ENCODE data around the gene RBMS3.

Gene RBMS3

GRCh38 chr3:29868543-29869101 lies 587.8 kb downstream of the RBMS3 start:
- no peak for TF ChIP-seq CTCF (IDR thresholded peaks at IDR 0.05; ENCODE audit: insufficient read depth, low read length, poor library complexity, severe bottlenecking)
- no peak for DNase-seq (ENCODE audit: extremely low read depth, insufficient read length)
- no peaks in the 10 kb centered on the region for H3K36me3 ChIP-seq (ENCODE audit: control insufficient read depth, insufficient read depth, low read length)
- no peak overlapping the region for H3K4me3 ChIP-seq (replicated peaks; ENCODE audit: low read depth, low read length)
- H3K27me3 ChIP-seq (replicated peaks; ENCODE audit: control insufficient read depth, insufficient read depth, low read length) = no peaks in the 10 kb centered on the region

DNA sequence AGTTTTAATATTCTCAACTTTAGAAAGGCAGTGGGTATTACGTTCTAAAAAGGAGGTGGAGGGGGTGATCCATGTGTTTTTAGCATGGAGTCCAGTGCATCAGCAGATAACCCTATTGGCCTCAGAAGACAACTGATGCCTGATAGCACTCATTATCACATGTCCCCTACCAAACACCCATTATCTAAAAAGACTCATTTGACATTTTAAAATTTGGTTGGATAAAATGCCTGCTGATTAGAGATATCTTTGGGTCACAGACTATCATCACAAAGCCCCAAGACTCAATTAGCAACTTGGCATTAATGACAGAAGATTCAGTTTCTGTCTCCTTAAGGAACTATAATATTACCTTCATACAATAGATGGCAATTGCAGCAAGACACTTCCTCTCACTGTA lies 589.3 kb downstream of the RBMS3 start:
- no peak for DNase-seq (ENCODE audit: extremely low read depth, insufficient read length)
- Histone ChIP-seq H3K4me3 (replicated peaks; ENCODE audit: low read depth, low read length) (no peak overlapping the region), H3K36me3 (ENCODE audit: control insufficient read depth, insufficient read depth, low read length) (no peaks in the 10 kb centered on the region), H3K27me3 (replicated peaks; ENCODE audit: control insufficient read depth, insufficient read depth, low read length) (no peaks in the 10 kb centered on the region)
- no peak for TF ChIP-seq CTCF (IDR thresholded peaks at IDR 0.05; ENCODE audit: insufficient read depth, low read length, poor library complexity, severe bottlenecking)

DNA sequence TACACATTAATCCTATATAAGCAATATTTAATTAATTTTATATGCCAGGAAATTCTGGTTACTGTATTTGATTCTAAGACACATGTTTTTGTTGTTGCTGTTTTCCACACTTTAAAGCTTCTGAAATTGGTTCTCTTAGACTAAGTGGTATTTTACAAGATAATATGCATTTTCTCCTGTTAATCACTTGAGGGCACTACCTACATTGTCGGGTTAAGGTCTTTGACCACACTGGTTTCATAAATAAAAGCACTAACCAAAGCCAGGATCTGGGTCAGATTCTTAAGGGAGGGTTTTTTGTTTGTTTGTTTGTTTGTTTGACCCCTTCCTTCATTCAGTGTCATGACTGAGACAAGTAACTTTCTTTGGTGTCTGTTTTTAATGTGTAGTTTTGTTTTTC lies 590.2 kb downstream of the RBMS3 start:
- no peaks in the 10 kb centered on the region for H3K27me3 ChIP-seq (replicated peaks; ENCODE audit: control insufficient read depth, insufficient read depth, low read length)
- no peaks in the 10 kb centered on the region for H3K36me3 ChIP-seq (ENCODE audit: control insufficient read depth, insufficient read depth, low read length)
- no peak for DNase-seq (ENCODE audit: extremely low read depth, insufficient read length)
- no peak for TF ChIP-seq CTCF (IDR thresholded peaks at IDR 0.05; ENCODE audit: insufficient read depth, low read length, poor library complexity, severe bottlenecking)
- no peak overlapping the region for H3K4me3 ChIP-seq (replicated peaks; ENCODE audit: low read depth, low read length)

GRCh38 chr3:29880809-29881208 lies 599.9 kb downstream of the RBMS3 start:
- no peaks in the 10 kb centered on the region for H3K36me3 ChIP-seq (ENCODE audit: control insufficient read depth, insufficient read depth, low read length)
- DNase-seq (ENCODE audit: extremely low read depth, insufficient read length) = no peak
- H3K4me3 ChIP-seq (replicated peaks; ENCODE audit: low read depth, low read length) = no peak overlapping the region
- no peak for TF ChIP-seq CTCF (IDR thresholded peaks at IDR 0.05; ENCODE audit: insufficient read depth, low read length, poor library complexity, severe bottlenecking)
- H3K27me3 ChIP-seq (replicated peaks; ENCODE audit: control insufficient read depth, insufficient read depth, low read length) = no peaks in the 10 kb centered on the region

DNA sequence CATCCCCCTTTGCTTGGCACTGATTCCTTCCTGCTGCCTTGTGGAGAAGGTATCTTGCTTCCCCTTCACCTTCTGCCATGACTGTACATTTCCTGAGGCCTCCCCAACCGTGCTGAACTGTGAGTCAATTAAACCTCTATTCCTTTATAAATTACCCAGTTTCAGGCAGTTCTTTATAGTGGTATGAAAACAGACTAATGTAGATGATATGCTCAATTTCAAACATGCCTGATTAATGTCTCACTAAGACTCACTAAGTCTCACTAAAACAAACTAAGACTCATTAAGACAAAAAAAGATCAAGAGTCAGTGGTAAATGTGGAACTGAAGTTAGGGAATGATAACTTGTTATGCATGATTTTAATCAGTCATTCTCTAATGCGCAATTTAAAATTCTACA lies 606.6 kb downstream of the RBMS3 start:
- no peaks in the 10 kb centered on the region for H3K36me3 ChIP-seq (ENCODE audit: control insufficient read depth, insufficient read depth, low read length)
- no peak overlapping the region for H3K4me3 ChIP-seq (replicated peaks; ENCODE audit: low read depth, low read length)
- DNase-seq (ENCODE audit: extremely low read depth, insufficient read length) = no peak
- TF ChIP-seq CTCF (IDR thresholded peaks at IDR 0.05; ENCODE audit: insufficient read depth, low read length, poor library complexity, severe bottlenecking) = no peak
- H3K27me3 ChIP-seq (replicated peaks; ENCODE audit: control insufficient read depth, insufficient read depth, low read length) = no peaks in the 10 kb centered on the region

- no peak for DNase-seq (ENCODE audit: extremely low read depth, insufficient read length)
- Histone ChIP-seq H3K4me3 (replicated peaks; ENCODE audit: low read depth, low read length) (no peak overlapping the region), H3K36me3 (ENCODE audit: control insufficient read depth, insufficient read depth, low read length) (no peaks in the 10 kb centered on the region), H3K27me3 (replicated peaks; ENCODE audit: control insufficient read depth, insufficient read depth, low read length) (no peaks in the 10 kb centered on the region)
- TF ChIP-seq CTCF (IDR thresholded peaks at IDR 0.05; ENCODE audit: insufficient read depth, low read length, poor library complexity, severe bottlenecking) = no peak
Measured at GRCh38 chr3:29889215-29889614, 608.3 kb downstream of the RBMS3 start.
